H1 (cell line): ENCODE data around the gene RNF152. TPM values are rescaled to one million over a fixed set of nuclear protein-coding genes. Genes with fewer than 3 reads are reported as not detected.

Source experiments
- CTCF ChIA-PET: fragments of 300-600 bp; sonication (Branson Sonifier 250); formaldehyde crosslinking; loops from one replicate; lab custom pipeline; 2021; ENCODE audit not compliant: partially characterized antibody; lab: Charles Lee
- POLR2A ChIA-PET: fragments of 300-600 bp; sonication (Branson Sonifier 250); formaldehyde crosslinking; loops from one replicate; lab custom pipeline; 2021; ENCODE audit warnings: inconsistent platforms; ENCODE audit not compliant: partially characterized antibody; lab: Charles Lee
- DNase-seq, 2 experiments: peaks; one replicate each; pipeline versions ENCODE4 v3.0.0 to v3.0.0-alpha.2; 2010 to 2022; ENCODE audit warnings: low spot score in 2 of 2, low read depth in 1 of 2, mixed read lengths in 1 of 2
- FAIRE-seq: peaks from 2 replicates; lab custom pipeline; 2011; peaks lifted over from hg19 to GRCh38; lab: Jason Lieb, UNC
- H2AFZ ChIP-seq: 2 replicates; pipeline ENCODE4 v1.8.1; 2012; ENCODE audit warnings: low read length, inconsistent platforms
- H2AK5ac ChIP-seq: 2 replicates; pipeline ENCODE4 v1.6.1; 2013; ENCODE audit warnings: low read depth, low read length
- H2BK120ac ChIP-seq: replicated peaks from 2 replicates; pipeline ENCODE3; 2013; ENCODE audit warnings: low read depth, low read length, inconsistent platforms
- H2BK12ac ChIP-seq: 2 replicates; pipeline ENCODE4 v1.6.1; 2013; ENCODE audit warnings: low read depth, low read length
- H2BK15ac ChIP-seq: 2 replicates; pipeline ENCODE4 v1.6.1; 2013; ENCODE audit warnings: low read length
- H2BK20ac ChIP-seq: 2 replicates; pipeline ENCODE4 v1.6.1; 2013; ENCODE audit warnings: low read length
- H2BK5ac ChIP-seq: 2 replicates; pipeline ENCODE4 v1.6.1; 2013; ENCODE audit warnings: low read depth, low read length
- H3K14ac ChIP-seq: 2 replicates; pipeline ENCODE4 v1.6.1; 2013; ENCODE audit warnings: inconsistent platforms; ENCODE audit not compliant: insufficient read length
- H3K18ac ChIP-seq: 2 replicates; pipeline ENCODE4 v1.6.1; 2013; ENCODE audit warnings: low read length; ENCODE audit errors: extremely low read depth
- H3K23ac ChIP-seq: 2 replicates; pipeline ENCODE4 v1.6.1; 2013; ENCODE audit warnings: inconsistent platforms; ENCODE audit not compliant: insufficient read length
- H3K23me2 ChIP-seq: 2 replicates; pipeline ENCODE4 v1.6.1; 2013; ENCODE audit warnings: low read depth, low read length
- H3K27ac ChIP-seq: 2 replicates; pipeline ENCODE4 v1.6.1; 2011; ENCODE audit warnings: low read depth, low read length, inconsistent platforms
- H3K27me3 ChIP-seq, 4 experiments: replicated peaks in 1 of 4; 1 replicate in 1 of 4; 2 replicates in 3 of 4; pipeline versions ENCODE4 v1.6.1 to v1.8.1; 2011 to 2013; ENCODE audit warnings: low read length in 3 of 4, mild to moderate bottlenecking in 3 of 4, inconsistent platforms in 2 of 4, mixed read lengths in 2 of 4, moderate library complexity in 1 of 4; ENCODE audit not compliant: control insufficient read depth in 3 of 4, insufficient read depth in 3 of 4; ENCODE audit errors: extremely low read depth in 1 of 4
- H3K36me3 ChIP-seq, 4 experiments: 2 replicates each; pipeline versions ENCODE4 v1.6.1 to v1.8.1; 2011 to 2013; ENCODE audit warnings: mild to moderate bottlenecking in 4 of 4, low read length in 3 of 4, moderate library complexity in 2 of 4, control low read depth in 1 of 4, inconsistent platforms in 1 of 4; ENCODE audit not compliant: insufficient read depth in 4 of 4, control insufficient read depth in 2 of 4
- H3K4ac ChIP-seq: replicated peaks from 2 replicates; pipeline ENCODE3; 2013; ENCODE audit warnings: low read length, low read depth, mixed read lengths, inconsistent platforms; ENCODE audit not compliant: insufficient read length
- H3K4me1 ChIP-seq, 4 experiments: replicated peaks in 1 of 4; 1 replicate in 1 of 4; 2 replicates in 3 of 4; pipeline versions ENCODE4 v1.6.1 to v1.8.1; 2011 to 2013; ENCODE audit warnings: low read length in 3 of 4, inconsistent platforms in 2 of 4, mixed read lengths in 1 of 4; ENCODE audit not compliant: insufficient read depth in 4 of 4, control insufficient read depth in 3 of 4
- H3K4me2 ChIP-seq, 2 experiments: 2 replicates each; pipeline versions ENCODE4 v1.6.1 to v1.8.1; 2011 to 2013; ENCODE audit warnings: low read depth in 2 of 2, low read length in 2 of 2, control low read depth in 1 of 2, inconsistent platforms in 1 of 2, mild to moderate bottlenecking in 1 of 2; ENCODE audit not compliant: insufficient read depth in 1 of 2
- H3K4me3 ChIP-seq, 4 experiments: fragments of 200-600, 300-600 bp in 1 of 4; sonication (generic), shearing (Covaris generic), sonication (Bioruptor Twin) in 1 of 4; 2 replicates each; pipeline versions ENCODE4 v1.5.1 to v1.8.1; 2011 to 2016; ENCODE audit warnings: low read length in 4 of 4, low read depth in 3 of 4, control low read depth in 2 of 4, inconsistent platforms in 2 of 4, mild to moderate bottlenecking in 2 of 4, mixed read lengths in 1 of 4, moderate library complexity in 1 of 4; ENCODE audit not compliant: insufficient read depth in 2 of 4; ENCODE audit errors: extremely low read depth in 1 of 4
- H3K56ac ChIP-seq: replicated peaks from 2 replicates; pipeline ENCODE3; 2013; ENCODE audit warnings: low read depth, mild to moderate bottlenecking, mixed read lengths, low read length, inconsistent platforms; ENCODE audit not compliant: insufficient read length
- H3K79me1 ChIP-seq: 2 replicates; pipeline ENCODE4 v1.6.1; 2013; ENCODE audit warnings: low read depth, low read length, control low read depth
- H3K79me2 ChIP-seq, 2 experiments: 2 replicates each; pipeline versions ENCODE4 v1.6.1 to v1.8.1; 2012 to 2013; ENCODE audit warnings: low read length in 2 of 2, mild to moderate bottlenecking in 2 of 2, inconsistent platforms in 1 of 2; ENCODE audit not compliant: insufficient read depth in 2 of 2, control insufficient read depth in 1 of 2
- H3K9ac ChIP-seq, 4 experiments: replicated peaks in 1 of 4; 1 replicate in 1 of 4; 2 replicates in 3 of 4; pipeline versions ENCODE4 v1.6.1 to v1.8.1; 2011 to 2013; ENCODE audit warnings: low read depth in 3 of 4, low read length in 3 of 4, control low read depth in 2 of 4, mild to moderate bottlenecking in 2 of 4, moderate library complexity in 2 of 4, inconsistent platforms in 1 of 4; ENCODE audit errors: extremely low read depth in 1 of 4
- H3K9me3 ChIP-seq, 2 experiments: 2 replicates each; pipeline versions ENCODE4 v1.6.1 to v1.8.1; 2012 to 2013; ENCODE audit warnings: mild to moderate bottlenecking in 2 of 2, moderate library complexity in 2 of 2, control low read depth in 1 of 2, inconsistent platforms in 1 of 2, low read depth in 1 of 2, low read length in 1 of 2, mixed read lengths in 1 of 2; ENCODE audit not compliant: insufficient read depth in 2 of 2
- H4K20me1 ChIP-seq, 2 experiments: replicated peaks in 1 of 2; 2 replicates each; pipeline versions ENCODE3 to v1.8.1; 2011 to 2013; ENCODE audit warnings: inconsistent platforms in 2 of 2, low read length in 2 of 2, mild to moderate bottlenecking in 1 of 2; ENCODE audit not compliant: insufficient read depth in 2 of 2, control insufficient read depth in 1 of 2
- H4K5ac ChIP-seq: 2 replicates; pipeline ENCODE4 v1.6.1; 2013; ENCODE audit warnings: low read length, low read depth, mixed read lengths, inconsistent platforms; ENCODE audit not compliant: insufficient read length
- H4K8ac ChIP-seq: 2 replicates; pipeline ENCODE4 v1.8.0; 2013; ENCODE audit warnings: mild to moderate bottlenecking, moderate library complexity, low read length, inconsistent platforms; ENCODE audit not compliant: insufficient read depth; ENCODE audit errors: extremely low read depth
- H4K91ac ChIP-seq: replicated peaks from 2 replicates; pipeline ENCODE3; 2013; ENCODE audit warnings: low read length, mixed read lengths, inconsistent platforms; ENCODE audit not compliant: insufficient read length
- CBX5 ChIP-seq: fragments of 300-800, 300-1000 bp; sonication (generic); IDR thresholded peaks from 2 replicates; pipeline ENCODE4 v1.7.1; 2016; ENCODE audit warnings: antibody characterized with exemption, low read length, low read depth
- CBX8 ChIP-seq: fragments of 300-800, 300-1000 bp; sonication (generic); IDR thresholded peaks from 2 replicates; pipeline ENCODE4 v1.7.1; 2016; ENCODE audit warnings: low read depth, low read length, borderline replicate concordance
- CHD2 ChIP-seq: IDR thresholded peaks from 2 replicates; pipeline ENCODE4 v1.6.1; 2012; ENCODE audit warnings: low read length, improper control_type of control experiment
- EGR1 ChIP-seq: IDR thresholded peaks from 2 replicates; pipeline ENCODE4 v1.6.1; 2011; ENCODE audit warnings: low read depth, low read length, borderline replicate concordance
- EP300 ChIP-seq, 2 experiments: IDR thresholded peaks; 1 replicate in 1 of 2; 2 replicates in 1 of 2; pipeline ENCODE4 v1.6.1; 2011 to 2012; ENCODE audit warnings: low read depth in 2 of 2, low read length in 2 of 2, mild to moderate bottlenecking in 2 of 2, borderline replicate concordance in 1 of 2, inconsistent platforms in 1 of 2, moderate library complexity in 1 of 2
- GABPA ChIP-seq: IDR thresholded peaks from 2 replicates; pipeline ENCODE4 v1.6.1; 2011; ENCODE audit warnings: mild to moderate bottlenecking, low read length, moderate library complexity, borderline replicate concordance; ENCODE audit not compliant: insufficient read depth
- JUN ChIP-seq: IDR thresholded peaks from 2 replicates; pipeline ENCODE4 v1.6.1; 2011; ENCODE audit warnings: low read depth, mild to moderate bottlenecking, improper control_type of control experiment, low read length
- JUND ChIP-seq: IDR thresholded peaks from 2 replicates; pipeline ENCODE4 v1.6.1; 2011; ENCODE audit warnings: mild to moderate bottlenecking, improper control_type of control experiment, low read length
- KDM5A ChIP-seq: fragments of 200-600 bp; IDR thresholded peaks from 2 replicates; pipeline ENCODE4 v1.7.1; 2012; ENCODE audit warnings: mild to moderate bottlenecking, low read length, inconsistent platforms, mixed read lengths
- NRF1 ChIP-seq: IDR thresholded peaks from 2 replicates; pipeline ENCODE4 v1.6.1; 2011; ENCODE audit warnings: mild to moderate bottlenecking, low read depth, low read length, improper control_type of control experiment
- RAD21 ChIP-seq, 2 experiments: IDR thresholded peaks in 1 of 2; conservative IDR thresholded peaks in 1 of 2; 2 replicates each; pipeline ENCODE4 v1.6.1; 2011; ENCODE audit warnings: low read depth in 2 of 2, low read length in 2 of 2, improper control_type of control experiment in 1 of 2, inconsistent platforms in 1 of 2, mild to moderate bottlenecking in 1 of 2, moderate library complexity in 1 of 2
- RXRA ChIP-seq: IDR thresholded peaks from 2 replicates; pipeline ENCODE4 v1.6.1; 2011; ENCODE audit warnings: low read depth, mild to moderate bottlenecking, low read length, moderate library complexity; ENCODE audit not compliant: insufficient read depth
- SIRT6 ChIP-seq: IDR thresholded peaks from one replicate; pipeline ENCODE4 v1.7.1; 2012; ENCODE audit warnings: low read length, inconsistent platforms
- SRF ChIP-seq: IDR thresholded peaks from 2 replicates; pipeline ENCODE4 v1.6.1; 2011; ENCODE audit warnings: mild to moderate bottlenecking, low read depth, low read length, moderate library complexity
- TAF7 ChIP-seq: optimal IDR thresholded peaks from 2 replicates; pipeline ENCODE3; 2011; ENCODE audit warnings: low read depth, mild to moderate bottlenecking, inconsistent platforms, low read length, moderate library complexity, borderline replicate concordance
- WGBS, 2 experiments: shearing (Covaris generic) in 1 of 2; methylation state at CpG; one replicate each; pipeline versions ENCODE4 v1.1.6 to v1.1.7; 2013 to 2015; ENCODE audit warnings: low lambda C conversion rate in 2 of 2, mixed read lengths in 2 of 2, inconsistent platforms in 1 of 2, low coverage in 1 of 2, missing lambda C conversion rate in 1 of 2; ENCODE audit not compliant: insufficient replicate concordance in 2 of 2, insufficient coverage in 1 of 2, insufficient read length in 1 of 2; ENCODE audit errors: extremely low coverage in 1 of 2, missing lambda C conversion rate in 1 of 2; 5-methylcytosine and 5-hydroxymethylcytosine counted together
- polyA plus RNA-seq, 7 experiments: library from polyadenylated mRNA; depleted of rRNA in 3 of 7; stranded (reverse) in 5 of 7; unstranded in 2 of 7; fragments of >200 nt in 5 of 7; fragments of 200-250 nt in 2 of 7; gene quantifications; 1 replicate in 5 of 7; 2 replicates in 1 of 7; 4 replicates in 1 of 7; pipeline versions ENCODE4 v1.2.1 to v1.2.3, GENCODE V29; 2011 to 2013; ENCODE audit warnings: missing spikeins in 2 of 7, mixed read lengths in 2 of 7
- total RNA-seq: library from RNA; stranded (reverse); fragmentation: NEBNext Ultra II Directional; extraction: Animal tissue kit (Norgen Biotek cat#: 25700); gene quantifications from 2 replicates; pipeline ENCODE4 v1.2.1, GENCODE V29; 2021

RNF152 gene
- total and polyA plus RNA-seq, 2 of the 8 experiments (the other 6 are each of a cell fraction or from before 2014, with no cell fraction given), result 1.1 to 2.7 TPM

DNA sequence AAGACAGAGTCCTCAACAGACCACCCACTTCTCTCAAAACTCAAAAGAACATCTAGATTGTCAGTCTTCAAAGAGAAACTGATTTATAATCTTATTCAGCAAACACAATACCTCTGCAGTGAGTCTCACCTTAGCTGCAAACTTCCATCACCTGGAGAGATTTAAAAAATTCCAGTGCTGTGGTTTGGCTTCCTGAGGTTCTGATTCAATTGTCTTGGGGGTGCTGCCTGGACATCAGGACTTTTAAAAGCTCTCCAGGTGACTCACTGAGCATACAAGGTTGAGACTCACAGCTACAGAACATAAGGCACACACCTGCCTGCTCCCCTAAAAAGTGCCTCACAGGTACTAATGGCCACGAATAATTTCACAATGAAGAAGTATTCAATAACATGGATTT is 40.3 kb downstream of the RNF152 start:
- Histone ChIP-seq H3K4me3 (no peak overlapping the region), H3K23me2 (no peaks in the 10 kb centered on the region), H4K20me1 (no peaks in the 10 kb centered on the region), H3K56ac (no peak overlapping the region), H3K4me1 (peaks cover 0 to 6% (median 1%) of the 10 kb centered on the region in 4 experiments; a peak in 2 of 7 replicates), H2BK12ac (no peak overlapping the region), H3K79me1 (no peaks in the 10 kb centered on the region), H3K9me3 (no peaks in the 10 kb centered on the region), H2AFZ (no peak overlapping the region), H2BK5ac (no peak overlapping the region), H4K5ac (no peak overlapping the region), H3K27me3 (no peaks in the 10 kb centered on the region), H3K4me2 (no peak overlapping the region), H3K18ac (no peak overlapping the region), H2AK5ac (no peak overlapping the region), H3K27ac (no peak overlapping the region), H3K4ac (no peak overlapping the region), H2BK120ac (no peak overlapping the region), H3K23ac (no peak overlapping the region), H4K8ac (no peak overlapping the region), H3K36me3 (no peaks in the 10 kb centered on the region), H4K91ac (no peak overlapping the region), H2BK15ac (no peak overlapping the region), H3K14ac (no peak overlapping the region), H3K9ac (no peak overlapping the region), H2BK20ac (no peak overlapping the region), H3K79me2 (no peaks in the 10 kb centered on the region)
- ChIA-PET CTCF (interaction anchor here (0.6 to 1.9 kb wide), 2 partner anchors 216 to 396 kb away, joined by 4 to 9 read pairs; no protein-coding TSS in a partner anchor), POLR2A (no interaction called here)
- FAIRE-seq (no peak), DNase-seq (no peak)
- WGBS, 2 experiments, result 88% methylated on average over 1 of the region's 1 CpG; no CpG with 5 or more reads in 1 of the 2 experiments
- TF ChIP-seq RAD21 (IDR thresholded peaks at IDR 0.05 in 1 of 2, conservative IDR thresholded peaks at IDR 0.05 in 1 of 2; ENCODE audit: low read depth in 2 of 2, low read length in 2 of 2), result no peak
- TF ChIP-seq CBX8, result no peak
- TF ChIP-seq SIRT6, result no peak
- TF ChIP-seq SRF, result no peak
- no peak for TF ChIP-seq EP300 (IDR thresholded peaks at IDR 0.05; ENCODE audit: borderline replicate concordance in 1 of 2, low read depth in 2 of 2, low read length in 2 of 2)
- no peak for TF ChIP-seq NRF1
- TF ChIP-seq JUND, result no peak
- TF ChIP-seq GABPA, result no peak
- TF ChIP-seq KDM5A, result no peak
- no peak for TF ChIP-seq CBX5
- no peak for TF ChIP-seq JUN
- TF ChIP-seq TAF7, result no peak
- TF ChIP-seq EGR1, result no peak
- no peak for TF ChIP-seq RXRA
- no peak for TF ChIP-seq CHD2
